ENCODE results near the gene GSTT4. TPM values are rescaled to one million over a fixed set of nuclear protein-coding genes. Genes with fewer than 3 reads are reported as not detected.

GSTT4 gene
- total and polyA plus RNA-seq, 2 of the 13 experiments (the other 11 are each of a cell fraction or from before 2014, with no cell fraction given): 0.59 to 0.62 TPM

- TF ChIP-seq IKZF5 (CRISPR knock-in tag; IDR thresholded peaks at IDR 0.05) (0 out of 2 replicates have a peak, but pooled peaks have one; percentile 25), SOX13 (IDR thresholded peaks at IDR 0.05) (no peak), SOX13 (CRISPR knock-in tag; conservative IDR thresholded peaks at IDR 0.05 in 1 of 2, IDR thresholded peaks at IDR 0.05 in 1 of 2) (peak in 1 of 2 experiments; percentile 69; a peak in 2 of 4 replicates), ZBTB38 (CRISPR knock-in tag; IDR thresholded peaks at IDR 0.05) (no peak), NCOA5 (CRISPR knock-in tag; IDR thresholded peaks at IDR 0.05) (no peak), ZBTB25 (CRISPR knock-in tag; IDR thresholded peaks at IDR 0.05) (no peak), RFXAP (CRISPR knock-in tag; IDR thresholded peaks at IDR 0.05; ENCODE audit: borderline replicate concordance) (no peak), DR1 (CRISPR knock-in tag; IDR thresholded peaks at IDR 0.05) (no peak), NONO (IDR thresholded peaks at IDR 0.05) (no peak), NONO (CRISPR knock-in tag; conservative IDR thresholded peaks at IDR 0.05) (no peak), CENPX (CRISPR knock-in tag; IDR thresholded peaks at IDR 0.05) (no peak), ZNF253 (CRISPR knock-in tag; IDR thresholded peaks at IDR 0.05; ENCODE audit: borderline replicate concordance) (no peak), JDP2 (CRISPR knock-in tag; IDR thresholded peaks at IDR 0.05; ENCODE audit: borderline replicate concordance) (no peak), NFE2L2 (IDR thresholded peaks at IDR 0.05; ENCODE audit: low read length) (no peak), LCORL (IDR thresholded peaks at IDR 0.05) (no peak), LCORL (CRISPR knock-in tag; IDR thresholded peaks at IDR 0.05) (no peak), KLF15 (CRISPR knock-in tag; IDR thresholded peaks at IDR 0.05; ENCODE audit: borderline replicate concordance) (no peak), PCBP2 (optimal IDR thresholded peaks at IDR 0.05; ENCODE audit: low read depth, low read length, poor library complexity, severe bottlenecking) (no peak), NFYC (CRISPR knock-in tag; IDR thresholded peaks at IDR 0.05) (no peak), ZNF691 (CRISPR knock-in tag; IDR thresholded peaks at IDR 0.05; ENCODE audit: borderline replicate concordance, low read depth) (no peak), ZNF34 (CRISPR knock-in tag; IDR thresholded peaks at IDR 0.05; ENCODE audit: borderline replicate concordance) (no peak), ZNF501 (CRISPR knock-in tag; IDR thresholded peaks at IDR 0.05) (peak; percentile 46; the same call in 1 of the 2 replicates), DBP (CRISPR knock-in tag; IDR thresholded peaks at IDR 0.05; ENCODE audit: not compliant biosample characterization) (no peak), PCBP1 (IDR thresholded peaks at IDR 0.05; ENCODE audit: borderline replicate concordance, low read depth, low read length) (no peak)
- TF ChIP-seq, protein P1, sequence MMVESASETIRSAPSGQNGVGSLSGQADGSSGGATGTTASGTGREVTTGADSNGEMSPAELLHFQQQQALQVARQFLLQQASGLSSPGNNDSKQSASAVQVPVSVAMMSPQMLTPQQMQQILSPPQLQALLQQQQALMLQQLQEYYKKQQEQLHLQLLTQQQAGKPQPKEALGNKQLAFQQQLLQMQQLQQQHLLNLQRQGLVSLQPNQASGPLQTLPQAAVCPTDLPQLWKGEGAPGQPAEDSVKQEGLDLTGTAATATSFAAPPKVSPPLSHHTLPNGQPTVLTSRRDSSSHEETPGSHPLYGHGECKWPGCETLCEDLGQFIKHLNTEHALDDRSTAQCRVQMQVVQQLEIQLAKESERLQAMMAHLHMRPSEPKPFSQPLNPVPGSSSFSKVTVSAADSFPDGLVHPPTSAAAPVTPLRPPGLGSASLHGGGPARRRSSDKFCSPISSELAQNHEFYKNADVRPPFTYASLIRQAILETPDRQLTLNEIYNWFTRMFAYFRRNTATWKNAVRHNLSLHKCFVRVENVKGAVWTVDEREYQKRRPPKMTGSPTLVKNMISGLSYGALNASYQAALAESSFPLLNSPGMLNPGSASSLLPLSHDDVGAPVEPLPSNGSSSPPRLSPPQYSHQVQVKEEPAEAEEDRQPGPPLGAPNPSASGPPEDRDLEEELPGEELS (CRISPR knock-in tag; IDR thresholded peaks at IDR 0.05): peak; percentile 82
- TF ChIP-seq, protein P2, sequence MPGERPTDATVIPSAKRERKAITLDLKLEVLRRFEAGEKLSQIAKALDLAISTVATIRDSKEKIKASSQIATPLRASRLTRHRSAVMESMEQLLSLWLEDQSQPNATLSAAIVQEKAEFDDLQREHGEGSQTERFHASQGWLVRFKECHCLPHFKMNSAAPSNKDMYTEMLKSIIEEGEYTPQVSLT (CRISPR knock-in tag; IDR thresholded peaks at IDR 0.05; ENCODE audit: borderline replicate concordance, low read depth): no peak
Observed at GRCh38 chr22:24025475-24025874, 20.2 kb upstream of the GSTT4 start (continued).

Data from HepG2 (cell line).